Activated CD4-positive, alpha-beta T cell treated with anti-CD3 and anti-CD28 coated beads, Interleukin-2, amount 50 U/mL, for 16 hours (primary cell): ENCODE data around the gene NMNAT2.
A peak's percentile ranks its signal among the peaks of the same experiment; 100 is the strongest.
"Not testable (repeated sequence)": the region's sequence is repeated elsewhere in the genome, so short reads cannot be mapped to it uniquely, and the experiment has no call there.

ENCODE experiments used
- DNase-seq: peaks from one replicate; pipeline ENCODE4 v3.0.0-alpha.2; 2020

The NMNAT2 gene

DNA sequence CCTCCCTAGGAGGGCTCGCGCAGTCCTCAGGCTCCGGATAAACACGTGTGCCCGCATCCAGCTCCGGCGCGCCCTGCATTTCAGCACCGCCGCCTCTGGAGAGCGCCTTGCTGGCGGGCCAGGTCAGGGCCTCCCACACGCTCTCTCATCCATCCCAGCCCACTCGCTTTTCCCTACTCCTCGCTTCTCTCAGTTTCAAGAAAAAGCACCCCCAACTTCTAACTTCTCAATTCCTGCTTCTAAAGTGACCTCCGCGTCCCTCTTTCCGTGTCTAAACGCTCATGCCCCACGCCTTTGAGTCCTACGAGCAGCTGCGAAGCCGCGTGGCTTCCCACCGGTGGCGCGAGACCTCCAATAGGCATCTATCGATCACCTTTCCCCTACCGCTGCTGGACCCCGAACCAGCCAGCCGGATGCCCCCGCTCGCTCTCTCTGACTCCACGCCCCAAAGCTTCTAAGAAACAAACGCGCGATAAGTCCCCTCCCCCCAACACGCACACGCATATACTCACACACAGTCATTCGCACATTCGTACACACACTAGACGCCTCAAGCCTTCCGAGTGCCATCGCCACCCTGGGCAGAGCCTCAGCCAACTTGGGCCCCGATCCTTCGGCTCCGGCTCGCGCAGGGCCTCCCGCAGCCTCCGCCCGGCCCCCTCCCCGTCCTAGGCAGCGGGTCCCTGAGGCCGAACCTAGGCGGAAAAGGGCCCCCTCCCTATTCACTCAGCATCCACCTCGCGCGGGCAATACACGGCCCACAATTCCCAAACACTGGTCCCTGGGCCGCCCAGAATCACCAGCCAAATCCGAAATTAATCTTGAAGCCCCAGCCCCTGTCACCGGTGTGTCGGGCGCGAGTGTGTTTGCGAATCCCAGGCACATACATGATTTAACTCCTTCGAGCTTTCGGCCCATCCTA lies 1.1 kb downstream of the NMNAT2 start:
- peak; percentile 25 for DNase-seq

DNA sequence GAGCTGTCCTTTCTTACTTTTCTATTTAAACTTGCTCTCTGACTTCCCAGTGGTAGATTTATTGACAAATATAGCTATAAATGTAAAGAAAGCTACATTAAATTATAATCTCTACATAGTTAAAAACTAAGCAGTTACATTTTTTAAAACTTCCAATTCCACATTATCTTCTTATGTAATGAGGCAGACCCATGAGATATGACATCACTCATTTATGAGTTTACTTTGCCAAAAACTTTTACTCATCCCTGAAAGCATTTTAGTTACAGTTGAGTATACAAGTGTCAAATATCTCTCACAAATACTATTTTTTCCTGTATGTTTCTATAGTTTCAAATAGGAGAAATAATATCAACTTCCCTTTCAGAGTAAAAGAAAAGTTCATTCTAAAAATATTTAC lies 3.8 kb downstream of the NMNAT2 start:
- no peak for DNase-seq

DNA sequence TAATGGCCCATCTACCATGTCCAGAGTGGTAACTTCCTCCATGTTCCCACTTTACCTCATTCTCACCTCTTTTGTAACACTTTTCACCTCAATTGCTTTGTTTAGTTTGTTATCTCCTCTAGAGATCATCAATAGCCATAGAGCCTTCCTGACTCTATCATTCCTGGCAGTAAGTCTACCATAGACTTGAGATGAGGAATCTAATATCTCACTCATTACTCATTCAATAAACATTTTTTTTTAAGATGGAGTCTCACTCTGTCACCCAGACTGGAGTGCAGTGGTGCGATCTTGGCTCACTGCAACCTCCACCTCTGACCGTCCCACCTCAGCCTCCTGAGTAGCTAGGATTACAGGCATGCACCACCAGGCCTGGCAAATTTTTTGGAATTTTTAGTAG lies 7.1 kb downstream of the NMNAT2 start:
- DNase-seq, result no peak

DNA sequence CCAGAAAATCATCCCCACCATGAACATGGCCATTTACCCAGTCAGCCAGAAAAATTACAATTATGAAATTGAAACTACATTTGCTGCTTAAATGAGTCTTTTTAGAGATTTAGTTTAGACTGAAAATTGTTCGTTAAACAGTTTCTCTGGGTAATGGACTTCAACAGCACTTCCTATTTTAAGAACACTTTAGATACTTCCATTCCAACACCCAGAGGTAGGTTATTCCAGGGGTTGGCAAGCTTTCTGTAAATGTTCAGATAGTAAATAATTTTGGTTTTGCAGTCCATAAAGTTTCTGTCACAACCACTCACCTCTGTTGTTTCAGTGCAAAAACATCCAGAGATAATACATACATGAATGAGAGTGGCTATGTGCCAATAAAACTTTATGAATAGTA lies 10.2 kb downstream of the NMNAT2 start:
- no peak for DNase-seq

DNA sequence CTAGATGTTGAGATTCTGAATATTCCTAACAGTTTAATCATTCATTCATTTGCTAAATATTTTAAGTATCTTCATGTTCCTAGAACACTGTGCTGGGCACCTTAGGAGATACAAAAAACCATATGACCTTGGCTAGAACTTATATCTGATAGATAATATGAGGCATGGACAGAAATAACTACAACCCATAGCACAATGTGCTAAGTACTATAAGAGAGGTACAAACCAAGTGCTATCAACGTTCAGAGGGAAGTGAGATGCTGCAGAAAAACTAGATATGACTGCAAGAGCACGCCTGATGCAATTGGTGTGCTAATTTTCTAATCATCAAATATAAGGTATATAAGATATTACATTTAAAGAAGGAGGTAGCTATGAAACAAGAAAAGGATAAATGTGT lies 10.7 kb downstream of the NMNAT2 start:
- DNase-seq, result no peak

DNA sequence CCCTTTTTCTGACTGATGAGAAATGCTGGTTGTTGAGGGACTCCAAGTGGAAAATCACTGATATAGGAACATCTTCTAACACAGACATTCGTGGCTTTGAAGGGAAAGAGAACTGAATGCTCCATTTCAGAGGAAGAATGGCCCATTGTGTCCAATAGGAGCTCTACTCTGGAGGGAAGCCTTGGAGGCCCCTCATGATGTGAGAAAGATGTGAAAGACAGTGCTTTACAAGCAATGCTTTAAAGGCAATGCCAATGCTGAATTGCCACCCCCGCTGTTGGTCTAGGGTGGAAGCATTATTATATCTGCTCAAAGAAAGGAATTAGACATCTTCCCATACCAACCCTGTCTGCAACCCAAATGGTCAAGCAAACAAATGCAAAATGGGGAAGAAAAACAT lies 13.7 kb downstream of the NMNAT2 start:
- no peak for DNase-seq

DNA sequence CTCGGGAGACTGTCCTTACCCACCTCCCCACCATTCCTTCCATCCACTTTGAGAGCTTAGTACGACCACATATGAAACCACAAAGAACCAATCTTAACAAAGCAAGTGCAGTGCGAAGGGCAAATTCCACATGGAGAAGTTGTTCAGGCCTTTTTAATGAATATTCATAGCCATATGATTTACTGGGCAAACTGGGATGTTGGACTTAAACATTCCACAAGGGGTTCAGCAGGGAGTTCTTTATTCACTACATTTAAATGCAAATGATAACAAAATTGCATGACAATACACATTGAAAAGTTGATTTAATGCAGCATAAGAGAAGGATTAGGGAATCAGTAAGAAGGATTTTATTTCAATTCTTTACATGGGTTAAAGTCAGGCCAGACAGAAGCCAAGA lies 14.7 kb downstream of the NMNAT2 start:
- DNase-seq, result no peak

DNA sequence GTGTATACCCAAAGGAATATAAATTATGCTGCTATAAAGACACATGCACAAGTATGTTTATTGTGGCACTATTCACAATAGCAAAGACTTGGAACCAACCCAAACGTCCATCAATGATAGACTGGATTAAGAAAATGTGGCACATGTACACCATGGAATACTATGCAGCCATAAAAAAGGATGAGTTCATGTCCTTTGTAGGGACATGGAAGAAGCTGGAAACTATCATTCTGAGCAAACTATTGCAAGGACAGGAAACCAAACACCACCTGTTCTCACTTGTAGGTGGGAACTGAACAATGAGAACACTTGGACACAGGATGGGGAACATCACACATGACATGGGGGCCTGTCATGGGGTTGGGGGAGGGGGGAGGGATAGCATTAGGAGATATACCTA lies 16.6 kb downstream of the NMNAT2 start:
- not testable (repeated sequence) for DNase-seq

DNA sequence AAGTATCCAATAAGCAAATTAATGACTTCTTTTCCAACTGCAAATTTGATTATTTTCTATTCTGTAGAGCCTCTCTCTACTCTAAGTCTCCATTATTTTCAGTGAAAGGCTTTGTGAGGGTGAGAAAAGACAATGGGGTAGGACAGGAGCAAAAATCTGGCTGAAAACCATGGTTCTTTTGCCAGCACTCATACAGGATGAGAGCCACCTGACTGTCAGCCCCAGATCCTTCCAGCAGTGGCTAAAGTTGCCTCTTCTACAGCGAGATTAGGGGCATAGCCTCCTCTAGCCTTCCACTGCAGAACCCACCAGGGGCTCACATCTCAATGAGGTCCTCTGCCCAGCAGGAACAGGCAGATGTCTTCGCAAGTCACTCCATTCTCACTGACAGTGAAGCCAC lies 23.7 kb downstream of the NMNAT2 start:
- no peak for DNase-seq

DNA sequence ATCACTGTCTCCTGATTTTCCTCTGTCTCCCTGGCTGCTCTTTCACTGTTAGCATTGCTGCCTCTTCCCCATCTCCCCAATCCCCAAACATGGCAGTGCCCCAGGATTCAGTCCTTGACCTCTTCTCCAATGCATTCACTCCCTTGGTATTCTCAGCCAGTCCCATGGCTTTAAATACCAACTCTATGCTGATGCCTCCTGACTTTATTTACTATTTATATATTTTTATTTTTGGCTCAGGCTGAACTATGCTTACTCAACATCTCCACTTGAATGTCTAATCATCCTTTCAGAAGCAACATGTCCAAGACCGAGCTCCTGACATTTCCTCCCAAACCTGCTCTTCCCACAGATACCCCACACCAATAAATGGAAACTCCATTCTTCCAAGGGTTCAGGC lies 26.3 kb downstream of the NMNAT2 start:
- DNase-seq, result no peak

DNA sequence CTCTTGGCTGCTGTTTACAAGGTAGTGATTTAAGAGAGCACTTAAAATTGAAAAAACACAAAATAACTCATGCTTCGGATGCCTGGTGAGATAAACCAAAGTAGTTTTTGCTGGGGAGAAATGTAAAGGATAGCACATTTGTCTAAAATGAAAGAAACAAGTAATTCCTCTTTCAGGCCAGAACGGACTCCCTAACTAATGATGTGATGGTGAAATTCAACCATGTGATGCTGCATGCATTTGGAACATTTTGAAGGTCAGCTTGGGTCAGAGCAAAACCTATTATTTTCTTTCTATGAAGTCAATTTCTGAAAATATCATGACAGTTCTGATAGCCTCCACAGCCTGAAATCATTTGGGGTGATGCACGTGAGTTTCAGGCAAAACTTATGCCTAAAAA lies 27.6 kb downstream of the NMNAT2 start:
- DNase-seq, result no peak

DNA sequence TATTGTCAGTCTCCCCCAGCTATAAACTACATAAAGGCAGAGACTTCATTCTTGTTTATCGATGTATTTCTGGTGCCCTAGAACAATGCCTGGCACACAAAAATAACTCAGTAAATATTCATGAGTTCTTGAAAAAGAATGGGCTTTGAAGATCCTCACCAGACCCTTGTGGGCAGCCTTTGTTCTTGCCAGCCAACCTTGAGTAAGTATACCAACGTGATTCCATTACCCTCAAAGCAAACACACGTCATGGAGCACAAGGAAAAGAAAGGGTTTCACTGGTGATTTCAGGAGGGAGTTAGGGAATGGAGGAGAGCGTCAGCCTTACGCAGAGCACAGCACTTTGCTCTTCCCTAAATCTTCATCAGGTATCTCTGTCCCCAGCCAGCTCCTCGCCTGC lies 29.4 kb downstream of the NMNAT2 start:
- DNase-seq, result no peak

DNA sequence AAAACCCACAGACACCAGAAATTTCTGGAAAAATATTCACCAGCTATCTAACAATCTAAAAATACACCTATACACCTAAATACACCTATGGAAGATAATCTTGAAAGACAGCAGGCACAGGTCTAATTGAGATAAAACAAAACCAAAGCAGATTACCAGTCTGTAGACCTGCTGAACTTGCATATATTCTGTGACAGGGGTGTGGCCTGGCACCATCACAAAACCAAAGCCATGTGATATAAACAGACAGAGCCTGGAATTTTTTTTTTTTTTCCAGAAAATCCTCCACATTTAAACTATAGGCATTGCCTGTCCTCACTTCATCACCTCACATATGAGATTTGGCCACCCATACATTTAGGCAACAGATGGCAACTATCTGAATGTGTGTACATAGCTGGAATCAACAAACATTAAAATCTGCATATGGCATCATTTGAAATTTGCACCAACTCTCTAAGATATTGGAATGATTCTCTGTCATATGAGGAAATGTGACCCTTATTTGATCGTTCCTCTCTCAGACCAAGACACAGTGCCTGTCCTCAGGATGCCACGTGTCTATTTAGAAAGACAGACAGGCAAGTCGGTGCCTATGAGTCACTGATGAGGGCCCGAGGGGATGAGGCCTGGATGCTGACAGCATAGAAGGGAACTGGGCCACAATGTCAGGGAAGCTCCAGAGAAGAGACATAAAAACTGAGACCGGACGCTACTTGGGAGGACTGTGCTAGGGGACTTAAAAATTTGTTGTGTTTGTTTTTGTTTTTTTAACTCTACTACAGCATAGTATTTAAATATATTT lies 32.6 kb downstream of the NMNAT2 start:
- no peak for DNase-seq

DNA sequence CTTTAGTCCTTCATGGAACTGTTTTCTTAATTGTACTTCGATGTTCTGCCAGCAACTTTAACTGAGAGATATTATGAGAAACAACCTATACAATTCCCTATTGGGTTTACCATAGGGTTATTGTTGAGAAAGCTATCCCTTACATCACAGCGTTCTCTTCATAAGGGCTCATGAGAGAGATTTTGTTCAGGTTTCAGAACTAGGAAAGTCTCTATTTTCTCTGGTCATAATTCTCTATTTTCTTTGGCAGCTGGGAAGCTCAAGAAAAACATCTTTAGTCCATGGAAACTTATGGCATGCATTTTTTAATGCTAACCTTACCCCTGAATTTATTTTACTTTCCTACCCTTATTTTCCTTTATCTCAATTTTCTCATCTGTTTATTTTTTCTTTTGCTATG lies 38.2 kb downstream of the NMNAT2 start:
- DNase-seq, result no peak

DNA sequence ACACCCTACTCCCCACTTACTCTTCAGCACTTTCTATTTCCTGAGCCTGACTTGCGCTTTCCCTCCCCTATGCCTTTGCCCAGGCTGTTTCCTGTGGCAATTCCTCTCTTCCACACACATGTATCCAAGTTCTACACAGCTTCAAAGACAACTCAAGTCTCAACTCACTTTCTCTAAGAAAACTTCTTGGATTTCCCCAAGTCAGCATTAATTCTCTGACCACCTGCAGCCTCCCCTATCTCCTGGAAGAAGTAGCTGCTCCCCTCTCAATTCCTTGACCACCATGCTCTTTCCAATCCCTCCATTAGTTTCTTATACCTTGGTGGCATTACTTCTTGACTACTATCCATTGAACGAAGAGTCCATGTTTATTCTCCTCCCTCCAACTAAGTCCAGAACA lies 42.8 kb downstream of the NMNAT2 start:
- DNase-seq, result no peak

DNA sequence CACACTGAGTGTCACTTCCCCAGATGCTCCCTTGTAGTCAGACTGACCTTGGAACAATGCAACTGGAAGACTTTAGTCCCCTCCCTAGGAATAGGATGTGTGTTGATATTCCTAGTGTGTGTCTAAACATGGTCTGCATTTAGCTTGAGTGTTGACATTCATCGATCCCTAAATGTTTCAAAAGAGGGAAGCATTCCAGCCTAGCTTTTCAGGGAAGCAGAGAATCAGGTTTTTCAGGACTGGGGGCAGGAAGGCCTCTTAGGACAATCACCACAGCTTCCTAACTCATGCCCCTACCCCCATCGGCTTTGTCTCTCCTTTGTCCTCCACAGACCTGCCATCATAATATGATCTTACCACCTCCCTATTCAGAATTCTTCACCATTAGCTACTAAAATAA lies 43.4 kb downstream of the NMNAT2 start:
- no peak for DNase-seq

DNA sequence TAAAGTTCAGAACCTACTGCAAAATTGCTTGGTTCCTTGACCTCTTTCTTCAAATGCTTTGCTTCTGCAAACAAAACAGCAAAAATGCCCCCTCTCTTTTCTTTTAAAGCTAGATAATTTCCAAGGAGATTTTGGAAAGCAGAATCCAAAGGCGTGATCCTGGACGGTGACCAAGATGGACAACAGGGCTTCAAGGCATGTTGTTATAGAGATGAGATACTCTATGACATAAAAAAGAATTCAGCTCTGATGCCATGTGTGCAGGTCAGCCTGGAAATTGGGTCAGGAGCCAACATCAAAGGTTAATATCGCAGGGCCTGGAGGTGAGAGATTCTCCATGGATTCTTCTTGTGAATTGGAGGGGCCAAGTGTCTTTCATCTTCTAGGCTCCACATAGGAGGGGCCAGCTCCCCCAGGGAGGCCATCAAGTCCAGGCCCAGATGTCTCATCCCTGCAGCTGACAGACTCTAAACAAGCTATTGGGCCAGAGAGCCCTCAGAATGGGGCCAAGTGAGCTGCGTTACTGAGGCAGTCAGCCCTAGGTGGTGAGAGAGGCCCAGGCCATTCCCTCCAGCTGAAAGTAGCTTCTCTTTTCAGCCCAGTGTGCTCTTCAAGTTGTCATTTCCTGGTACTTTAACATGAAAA lies 45.5 kb downstream of the NMNAT2 start:
- DNase-seq, result no peak

DNA sequence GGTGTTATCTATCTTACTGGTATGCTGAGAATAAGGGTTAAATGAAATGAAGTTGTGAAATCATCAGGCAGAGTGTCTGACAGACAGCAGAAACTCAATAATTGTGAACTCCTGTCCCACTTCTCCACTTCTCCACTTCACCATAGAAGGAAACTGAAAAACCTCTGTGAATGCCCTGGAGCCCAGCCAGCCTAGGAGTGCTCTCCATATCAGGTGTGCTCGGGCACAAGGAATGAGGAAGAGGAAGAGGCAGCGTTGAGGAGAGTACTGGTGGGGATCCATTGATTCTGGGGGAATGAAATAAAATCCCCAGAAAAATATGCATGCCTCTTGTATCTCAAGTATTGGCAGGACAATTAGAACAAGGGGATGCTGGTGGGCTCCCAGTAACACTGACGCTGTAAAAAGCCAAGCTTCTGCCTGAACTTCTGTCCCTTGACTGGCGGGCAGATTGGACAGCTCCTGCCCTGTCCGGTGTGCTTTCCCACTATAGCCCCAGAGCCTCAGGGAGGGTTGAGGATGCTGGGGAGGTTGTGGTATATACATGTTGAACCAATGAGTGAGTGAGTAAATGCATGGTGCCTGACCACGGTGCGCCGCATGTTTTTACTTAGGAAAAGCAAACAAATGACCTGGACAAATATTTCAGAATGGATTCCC lies 47.7 kb downstream of the NMNAT2 start:
- no peak for DNase-seq

DNA sequence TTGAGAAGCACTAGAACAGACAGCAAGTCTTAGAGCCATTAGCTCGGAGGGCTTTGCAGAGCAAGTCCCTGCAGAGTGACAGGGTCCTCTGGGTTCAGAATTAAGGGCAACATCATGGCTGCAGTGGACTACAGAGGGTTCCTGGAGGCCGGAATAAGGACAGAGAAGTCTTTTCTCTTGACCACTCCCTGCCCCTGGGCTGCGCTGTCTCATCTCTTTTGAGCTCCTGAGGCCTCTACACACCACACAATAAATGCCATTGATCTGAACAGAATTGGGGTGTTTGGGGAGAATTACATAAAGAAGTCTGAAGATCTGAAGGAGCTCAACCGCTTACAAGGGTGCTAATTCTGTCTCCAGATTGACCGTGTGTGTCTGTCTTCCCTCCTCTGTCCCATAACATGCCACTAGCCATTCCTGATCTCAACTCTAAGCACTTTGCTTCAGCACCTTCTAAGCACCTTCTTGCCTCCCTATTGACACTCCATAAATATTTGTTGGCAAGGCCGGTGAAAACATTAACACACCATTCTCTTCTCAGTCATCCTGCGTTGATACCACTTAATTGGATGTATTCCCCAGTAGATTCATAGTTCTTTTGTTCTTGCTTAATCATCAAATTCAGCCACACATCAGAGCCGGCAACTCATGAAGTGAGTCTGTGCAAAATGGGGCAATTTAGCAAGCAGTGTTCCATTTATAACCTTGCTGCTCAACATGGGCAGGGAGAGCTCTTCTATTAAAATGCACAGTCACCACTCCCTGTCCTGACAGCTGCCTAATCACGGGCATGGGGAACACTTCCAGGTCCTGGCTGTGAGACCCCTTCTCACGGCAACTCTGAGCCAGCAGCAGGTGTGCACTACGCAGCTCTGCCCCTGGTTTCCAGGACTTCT lies 49.7 kb downstream of the NMNAT2 start:
- DNase-seq, result no peak

DNA sequence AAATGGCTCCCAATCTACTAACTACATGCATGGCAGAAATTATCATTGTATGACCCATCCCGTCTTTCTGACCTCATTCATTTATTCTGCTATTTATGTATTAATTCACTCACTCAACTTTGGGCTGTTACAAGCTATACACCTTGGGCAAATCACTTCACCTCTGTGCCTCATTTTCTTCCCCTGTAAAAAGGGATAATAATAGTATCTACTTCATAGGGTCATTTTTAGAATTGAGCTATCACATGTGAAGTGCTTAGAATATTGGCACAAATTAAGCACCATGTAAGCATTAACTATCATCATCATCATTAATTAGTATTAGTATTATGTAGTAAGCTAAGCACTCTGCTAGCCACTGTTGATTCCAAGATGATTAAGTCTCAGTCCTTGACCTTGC lies 52.1 kb downstream of the NMNAT2 start:
- DNase-seq, result no peak

DNA sequence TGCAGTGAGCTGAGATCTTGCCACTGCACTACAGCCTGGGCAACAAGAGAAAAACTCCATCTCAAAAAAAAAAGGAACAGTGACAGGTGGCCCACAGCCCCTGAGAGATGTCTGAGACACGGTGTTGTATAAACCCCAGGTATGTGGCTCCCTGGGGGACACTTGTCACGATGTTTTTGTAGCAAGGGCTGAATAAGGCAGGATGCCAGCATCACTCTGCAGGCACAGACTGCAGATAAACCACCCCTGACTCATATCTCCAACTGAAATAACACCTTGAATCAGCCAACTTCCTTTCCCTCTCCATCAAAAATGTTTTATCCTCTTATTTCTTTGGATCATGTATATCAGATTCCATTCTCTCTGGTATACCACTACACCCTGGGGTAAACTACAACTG lies 52.5 kb downstream of the NMNAT2 start:
- no peak for DNase-seq

DNA sequence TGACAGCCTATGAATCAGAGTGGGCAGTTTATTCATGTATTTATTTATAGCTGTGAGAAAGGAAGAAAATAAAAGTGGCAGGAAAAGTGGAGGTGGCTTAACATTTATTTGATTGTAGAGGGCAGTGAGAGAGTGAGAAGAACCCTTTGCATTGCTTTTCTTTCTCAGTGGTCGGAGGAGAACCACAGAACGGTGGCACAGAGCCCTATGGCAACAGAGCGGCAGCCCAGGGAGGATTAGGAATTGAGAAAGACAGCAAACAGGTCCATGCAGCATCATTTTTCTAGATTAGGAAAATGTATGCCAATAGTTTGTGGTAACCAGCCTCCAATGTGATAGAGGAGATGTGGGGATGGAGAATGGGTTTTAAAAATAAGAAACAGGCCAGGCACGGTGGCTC lies 53.1 kb downstream of the NMNAT2 start:
- no peak for DNase-seq
